H1 (cell line): ENCODE results near the gene TP63. TPM values are rescaled to one million over a fixed set of nuclear protein-coding genes. Genes with fewer than 3 reads are reported as not detected.

ENCODE experiments used
- CTCF ChIA-PET: fragments of 300-600 bp; sonication (Branson Sonifier 250); formaldehyde crosslinking; loops from one replicate; lab custom pipeline; 2021; ENCODE audit not compliant: partially characterized antibody; lab: Charles Lee
- POLR2A ChIA-PET: fragments of 300-600 bp; sonication (Branson Sonifier 250); formaldehyde crosslinking; loops from one replicate; lab custom pipeline; 2021; ENCODE audit warnings: inconsistent platforms; ENCODE audit not compliant: partially characterized antibody; lab: Charles Lee
- DNase-seq, 2 experiments: peaks; one replicate each; pipeline versions ENCODE4 v3.0.0 to v3.0.0-alpha.2; 2010 to 2022; ENCODE audit warnings: low spot score in 2 of 2, low read depth in 1 of 2, mixed read lengths in 1 of 2
- FAIRE-seq: peaks from 2 replicates; lab custom pipeline; 2011; peaks lifted over from hg19 to GRCh38; lab: Jason Lieb, UNC
- H2AFZ ChIP-seq: 2 replicates; pipeline ENCODE4 v1.8.1; 2012; ENCODE audit warnings: low read length, inconsistent platforms
- H2AK5ac ChIP-seq: 2 replicates; pipeline ENCODE4 v1.6.1; 2013; ENCODE audit warnings: low read depth, low read length
- H2BK120ac ChIP-seq: replicated peaks from 2 replicates; pipeline ENCODE3; 2013; ENCODE audit warnings: low read depth, low read length, inconsistent platforms
- H2BK12ac ChIP-seq: 2 replicates; pipeline ENCODE4 v1.6.1; 2013; ENCODE audit warnings: low read depth, low read length
- H2BK15ac ChIP-seq: 2 replicates; pipeline ENCODE4 v1.6.1; 2013; ENCODE audit warnings: low read length
- H2BK20ac ChIP-seq: 2 replicates; pipeline ENCODE4 v1.6.1; 2013; ENCODE audit warnings: low read length
- H2BK5ac ChIP-seq: 2 replicates; pipeline ENCODE4 v1.6.1; 2013; ENCODE audit warnings: low read depth, low read length
- H3K14ac ChIP-seq: 2 replicates; pipeline ENCODE4 v1.6.1; 2013; ENCODE audit warnings: inconsistent platforms; ENCODE audit not compliant: insufficient read length
- H3K18ac ChIP-seq: 2 replicates; pipeline ENCODE4 v1.6.1; 2013; ENCODE audit warnings: low read length; ENCODE audit errors: extremely low read depth
- H3K23ac ChIP-seq: 2 replicates; pipeline ENCODE4 v1.6.1; 2013; ENCODE audit warnings: inconsistent platforms; ENCODE audit not compliant: insufficient read length
- H3K23me2 ChIP-seq: 2 replicates; pipeline ENCODE4 v1.6.1; 2013; ENCODE audit warnings: low read depth, low read length
- H3K27ac ChIP-seq: 2 replicates; pipeline ENCODE4 v1.6.1; 2011; ENCODE audit warnings: low read depth, low read length, inconsistent platforms
- H3K27me3 ChIP-seq, 4 experiments: replicated peaks in 1 of 4; 1 replicate in 1 of 4; 2 replicates in 3 of 4; pipeline versions ENCODE4 v1.6.1 to v1.8.1; 2011 to 2013; ENCODE audit warnings: low read length in 3 of 4, mild to moderate bottlenecking in 3 of 4, inconsistent platforms in 2 of 4, mixed read lengths in 2 of 4, moderate library complexity in 1 of 4; ENCODE audit not compliant: control insufficient read depth in 3 of 4, insufficient read depth in 3 of 4; ENCODE audit errors: extremely low read depth in 1 of 4
- H3K36me3 ChIP-seq, 4 experiments: 2 replicates each; pipeline versions ENCODE4 v1.6.1 to v1.8.1; 2011 to 2013; ENCODE audit warnings: mild to moderate bottlenecking in 4 of 4, low read length in 3 of 4, moderate library complexity in 2 of 4, control low read depth in 1 of 4, inconsistent platforms in 1 of 4; ENCODE audit not compliant: insufficient read depth in 4 of 4, control insufficient read depth in 2 of 4
- H3K4ac ChIP-seq: replicated peaks from 2 replicates; pipeline ENCODE3; 2013; ENCODE audit warnings: low read length, low read depth, mixed read lengths, inconsistent platforms; ENCODE audit not compliant: insufficient read length
- H3K4me1 ChIP-seq, 4 experiments: replicated peaks in 1 of 4; 1 replicate in 1 of 4; 2 replicates in 3 of 4; pipeline versions ENCODE4 v1.6.1 to v1.8.1; 2011 to 2013; ENCODE audit warnings: low read length in 3 of 4, inconsistent platforms in 2 of 4, mixed read lengths in 1 of 4; ENCODE audit not compliant: insufficient read depth in 4 of 4, control insufficient read depth in 3 of 4
- H3K4me2 ChIP-seq, 2 experiments: 2 replicates each; pipeline versions ENCODE4 v1.6.1 to v1.8.1; 2011 to 2013; ENCODE audit warnings: low read depth in 2 of 2, low read length in 2 of 2, control low read depth in 1 of 2, inconsistent platforms in 1 of 2, mild to moderate bottlenecking in 1 of 2; ENCODE audit not compliant: insufficient read depth in 1 of 2
- H3K4me3 ChIP-seq, 4 experiments: fragments of 200-600, 300-600 bp in 1 of 4; sonication (generic), shearing (Covaris generic), sonication (Bioruptor Twin) in 1 of 4; 2 replicates each; pipeline versions ENCODE4 v1.5.1 to v1.8.1; 2011 to 2016; ENCODE audit warnings: low read length in 4 of 4, low read depth in 3 of 4, control low read depth in 2 of 4, inconsistent platforms in 2 of 4, mild to moderate bottlenecking in 2 of 4, mixed read lengths in 1 of 4, moderate library complexity in 1 of 4; ENCODE audit not compliant: insufficient read depth in 2 of 4; ENCODE audit errors: extremely low read depth in 1 of 4
- H3K56ac ChIP-seq: replicated peaks from 2 replicates; pipeline ENCODE3; 2013; ENCODE audit warnings: low read depth, mild to moderate bottlenecking, mixed read lengths, low read length, inconsistent platforms; ENCODE audit not compliant: insufficient read length
- H3K79me1 ChIP-seq: 2 replicates; pipeline ENCODE4 v1.6.1; 2013; ENCODE audit warnings: low read depth, low read length, control low read depth
- H3K79me2 ChIP-seq, 2 experiments: 2 replicates each; pipeline versions ENCODE4 v1.6.1 to v1.8.1; 2012 to 2013; ENCODE audit warnings: low read length in 2 of 2, mild to moderate bottlenecking in 2 of 2, inconsistent platforms in 1 of 2; ENCODE audit not compliant: insufficient read depth in 2 of 2, control insufficient read depth in 1 of 2
- H3K9ac ChIP-seq, 4 experiments: replicated peaks in 1 of 4; 1 replicate in 1 of 4; 2 replicates in 3 of 4; pipeline versions ENCODE4 v1.6.1 to v1.8.1; 2011 to 2013; ENCODE audit warnings: low read depth in 3 of 4, low read length in 3 of 4, control low read depth in 2 of 4, mild to moderate bottlenecking in 2 of 4, moderate library complexity in 2 of 4, inconsistent platforms in 1 of 4; ENCODE audit errors: extremely low read depth in 1 of 4
- H3K9me3 ChIP-seq, 2 experiments: 2 replicates each; pipeline versions ENCODE4 v1.6.1 to v1.8.1; 2012 to 2013; ENCODE audit warnings: mild to moderate bottlenecking in 2 of 2, moderate library complexity in 2 of 2, control low read depth in 1 of 2, inconsistent platforms in 1 of 2, low read depth in 1 of 2, low read length in 1 of 2, mixed read lengths in 1 of 2; ENCODE audit not compliant: insufficient read depth in 2 of 2
- H4K20me1 ChIP-seq, 2 experiments: replicated peaks in 1 of 2; 2 replicates each; pipeline versions ENCODE3 to v1.8.1; 2011 to 2013; ENCODE audit warnings: inconsistent platforms in 2 of 2, low read length in 2 of 2, mild to moderate bottlenecking in 1 of 2; ENCODE audit not compliant: insufficient read depth in 2 of 2, control insufficient read depth in 1 of 2
- H4K5ac ChIP-seq: 2 replicates; pipeline ENCODE4 v1.6.1; 2013; ENCODE audit warnings: low read length, low read depth, mixed read lengths, inconsistent platforms; ENCODE audit not compliant: insufficient read length
- H4K8ac ChIP-seq: 2 replicates; pipeline ENCODE4 v1.8.0; 2013; ENCODE audit warnings: mild to moderate bottlenecking, moderate library complexity, low read length, inconsistent platforms; ENCODE audit not compliant: insufficient read depth; ENCODE audit errors: extremely low read depth
- H4K91ac ChIP-seq: replicated peaks from 2 replicates; pipeline ENCODE3; 2013; ENCODE audit warnings: low read length, mixed read lengths, inconsistent platforms; ENCODE audit not compliant: insufficient read length
- CEBPB ChIP-seq: IDR thresholded peaks from 2 replicates; pipeline ENCODE4 v1.6.1; 2012; ENCODE audit warnings: low read depth, low read length
- EGR1 ChIP-seq: IDR thresholded peaks from 2 replicates; pipeline ENCODE4 v1.6.1; 2011; ENCODE audit warnings: low read depth, low read length, borderline replicate concordance
- GTF2F1 ChIP-seq: IDR thresholded peaks from 2 replicates; pipeline ENCODE4 v1.6.1; 2012; ENCODE audit warnings: low read depth, low read length, improper control_type of control experiment, borderline replicate concordance
- MAX ChIP-seq: IDR thresholded peaks from 2 replicates; pipeline ENCODE4 v1.6.1; 2012; ENCODE audit warnings: inconsistent platforms
- PHF8 ChIP-seq: fragments of 200-600 bp; sonication (generic); conservative IDR thresholded peaks from 2 replicates; pipeline ENCODE4 v1.7.1; 2012; ENCODE audit warnings: low read depth, mild to moderate bottlenecking, inconsistent platforms, low read length, moderate library complexity
- POU5F1 ChIP-seq: IDR thresholded peaks from 2 replicates; pipeline ENCODE4 v1.6.1; 2011; ENCODE audit warnings: low read depth, mild to moderate bottlenecking, low read length, moderate library complexity
- RFX5 ChIP-seq: IDR thresholded peaks from 2 replicates; pipeline ENCODE4 v1.6.1; 2011; ENCODE audit warnings: low read depth, low read length, improper control_type of control experiment, borderline replicate concordance
- SP1 ChIP-seq: IDR thresholded peaks from 2 replicates; pipeline ENCODE4 v1.6.1; 2011; ENCODE audit warnings: low read depth, low read length
- SP2 ChIP-seq: IDR thresholded peaks from 2 replicates; pipeline ENCODE4 v1.6.1; 2012; ENCODE audit warnings: mild to moderate bottlenecking, low read length, inconsistent platforms
- TAF1 ChIP-seq: IDR thresholded peaks from 2 replicates; pipeline ENCODE4 v1.6.1; 2011; ENCODE audit warnings: mild to moderate bottlenecking, low read depth, low read length
- TAF7 ChIP-seq: optimal IDR thresholded peaks from 2 replicates; pipeline ENCODE3; 2011; ENCODE audit warnings: low read depth, mild to moderate bottlenecking, inconsistent platforms, low read length, moderate library complexity, borderline replicate concordance
- TCF12 ChIP-seq: IDR thresholded peaks from 2 replicates; pipeline ENCODE4 v1.6.1; 2011; ENCODE audit warnings: low read depth, mild to moderate bottlenecking, low read length
- ZNF274 ChIP-seq: IDR thresholded peaks from 2 replicates; pipeline ENCODE4 v1.7.0; 2012; ENCODE audit warnings: low read length, borderline replicate concordance; ENCODE audit errors: extremely low read depth
- WGBS, 2 experiments: shearing (Covaris generic) in 1 of 2; methylation state at CpG; one replicate each; pipeline versions ENCODE4 v1.1.6 to v1.1.7; 2013 to 2015; ENCODE audit warnings: low lambda C conversion rate in 2 of 2, mixed read lengths in 2 of 2, inconsistent platforms in 1 of 2, low coverage in 1 of 2, missing lambda C conversion rate in 1 of 2; ENCODE audit not compliant: insufficient replicate concordance in 2 of 2, insufficient coverage in 1 of 2, insufficient read length in 1 of 2; ENCODE audit errors: extremely low coverage in 1 of 2, missing lambda C conversion rate in 1 of 2; 5-methylcytosine and 5-hydroxymethylcytosine counted together
- polyA plus RNA-seq, 7 experiments: library from polyadenylated mRNA; depleted of rRNA in 3 of 7; stranded (reverse) in 5 of 7; unstranded in 2 of 7; fragments of >200 nt in 5 of 7; fragments of 200-250 nt in 2 of 7; gene quantifications; 1 replicate in 5 of 7; 2 replicates in 1 of 7; 4 replicates in 1 of 7; pipeline versions ENCODE4 v1.2.1 to v1.2.3, GENCODE V29; 2011 to 2013; ENCODE audit warnings: missing spikeins in 2 of 7, mixed read lengths in 2 of 7
- total RNA-seq: library from RNA; stranded (reverse); fragmentation: NEBNext Ultra II Directional; extraction: Animal tissue kit (Norgen Biotek cat#: 25700); gene quantifications from 2 replicates; pipeline ENCODE4 v1.2.1, GENCODE V29; 2021

TP63 gene
- total and polyA plus RNA-seq, 2 of the 8 experiments (the other 6 are each of a cell fraction or from before 2014, with no cell fraction given) = not detected

GRCh38 chr3:189830401-189830800 lies 199.2 kb downstream of the TP63 start:
- H3K79me2 ChIP-seq = no peaks in the 10 kb centered on the region
- no peaks in the 10 kb centered on the region for H3K9me3 ChIP-seq
- H3K4me2 ChIP-seq = no peak overlapping the region
- ChIA-PET POLR2A (no interaction called here), CTCF (interaction anchor here (0.6 kb wide), 1 partner anchor 23 kb away, joined by 4 read pairs; no protein-coding TSS in a partner anchor)
- no peak overlapping the region for H3K23ac ChIP-seq
- H2BK12ac ChIP-seq = no peak overlapping the region
- H2AFZ ChIP-seq = no peak overlapping the region
- no peak overlapping the region for H3K4me3 ChIP-seq
- no peaks in the 10 kb centered on the region for H3K36me3 ChIP-seq
- H4K20me1 ChIP-seq = no peaks in the 10 kb centered on the region
- H2BK15ac ChIP-seq = no peak overlapping the region
- 89% methylated on average over 2 of the region's 2 CpGs; no CpG with 5 or more reads in 1 of the 2 experiments for WGBS, 2 experiments
- H3K4ac ChIP-seq = no peak overlapping the region
- H3K27me3 ChIP-seq = no peaks in the 10 kb centered on the region
- H3K27ac ChIP-seq = no peak overlapping the region
- no peak overlapping the region for H2BK120ac ChIP-seq
- no peak overlapping the region for H2AK5ac ChIP-seq
- no peak overlapping the region for H2BK5ac ChIP-seq
- DNase-seq (no peak), FAIRE-seq (no peak)
- no peaks in the 10 kb centered on the region for H3K79me1 ChIP-seq
- no peak overlapping the region for H4K8ac ChIP-seq
- H4K5ac ChIP-seq = no peak overlapping the region
- H3K9ac ChIP-seq = no peak overlapping the region
- no peak overlapping the region for H3K18ac ChIP-seq
- H3K56ac ChIP-seq = no peak overlapping the region
- H3K14ac ChIP-seq = no peak overlapping the region
- H4K91ac ChIP-seq = no peak overlapping the region
- no peaks in the 10 kb centered on the region for H3K23me2 ChIP-seq
- no peak overlapping the region for H2BK20ac ChIP-seq
- no peaks in the 10 kb centered on the region for H3K4me1 ChIP-seq
- no peak for TF ChIP-seq GTF2F1
- no peak for TF ChIP-seq ZNF274
- no peak for TF ChIP-seq RFX5
- no peak for TF ChIP-seq POU5F1
- TF ChIP-seq TAF7 = no peak
- TF ChIP-seq PHF8 = no peak
- no peak for TF ChIP-seq TCF12
- no peak for TF ChIP-seq TAF1
- no peak for TF ChIP-seq SP2
- TF ChIP-seq CEBPB = no peak
- no peak for TF ChIP-seq MAX
- no peak for TF ChIP-seq EGR1
- no peak for TF ChIP-seq SP1
